Chondrocyte (in vitro differentiated cells): ENCODE results near the gene GXYLT2. TPM values are rescaled to one million over a fixed set of nuclear protein-coding genes. Genes with fewer than 3 reads are reported as not detected.

Experiments used
- DNase-seq: peaks from one replicate; pipeline ENCODE4 v3.0.0; 2021; ENCODE audit warnings: mixed read lengths, low spot score
- H3K27ac Mint-ChIP-seq: one replicate; pipeline ENCODE4 v1.8.0; 2021; ENCODE audit warnings: mild to moderate bottlenecking, moderate library complexity, mixed read lengths; ENCODE audit not compliant: unreplicated experiment
- H3K27me3 Mint-ChIP-seq: 2 replicates; pipeline ENCODE4 v1.8.0; 2021; ENCODE audit warnings: low read depth, mixed read lengths
- H3K36me3 Mint-ChIP-seq: 2 replicates; pipeline ENCODE4 v1.8.0; 2021; ENCODE audit warnings: low read depth, mixed read lengths
- H3K4me1 Mint-ChIP-seq: 2 replicates; pipeline ENCODE4 v1.8.0; 2021; ENCODE audit warnings: low read depth, mild to moderate bottlenecking, mixed read lengths
- H3K4me3 Mint-ChIP-seq: one replicate; pipeline ENCODE4 v1.8.0; 2021; ENCODE audit warnings: mild to moderate bottlenecking, moderate library complexity, mixed read lengths; ENCODE audit not compliant: unreplicated experiment
- H3K9me3 Mint-ChIP-seq: 2 replicates; pipeline ENCODE4 v1.8.0; 2021; ENCODE audit warnings: low read depth, mixed read lengths
- total RNA-seq: library from RNA; stranded (reverse); gene quantifications from 3 replicates; pipeline ENCODE4 v1.2.1, GENCODE V29; 2021
- TF ChIP-seq, protein P1 (sequence below): fragments of 200-600 bp; sonication (generic); IDR thresholded peaks from 2 replicates; pipeline ENCODE4 v1.5.0; 2021; ENCODE audit warnings: antibody characterized with exemption, mild to moderate bottlenecking, moderate library complexity

Gene GXYLT2
- total RNA-seq, 1 donor from 2014 or later: 99.3 TPM

DNA sequence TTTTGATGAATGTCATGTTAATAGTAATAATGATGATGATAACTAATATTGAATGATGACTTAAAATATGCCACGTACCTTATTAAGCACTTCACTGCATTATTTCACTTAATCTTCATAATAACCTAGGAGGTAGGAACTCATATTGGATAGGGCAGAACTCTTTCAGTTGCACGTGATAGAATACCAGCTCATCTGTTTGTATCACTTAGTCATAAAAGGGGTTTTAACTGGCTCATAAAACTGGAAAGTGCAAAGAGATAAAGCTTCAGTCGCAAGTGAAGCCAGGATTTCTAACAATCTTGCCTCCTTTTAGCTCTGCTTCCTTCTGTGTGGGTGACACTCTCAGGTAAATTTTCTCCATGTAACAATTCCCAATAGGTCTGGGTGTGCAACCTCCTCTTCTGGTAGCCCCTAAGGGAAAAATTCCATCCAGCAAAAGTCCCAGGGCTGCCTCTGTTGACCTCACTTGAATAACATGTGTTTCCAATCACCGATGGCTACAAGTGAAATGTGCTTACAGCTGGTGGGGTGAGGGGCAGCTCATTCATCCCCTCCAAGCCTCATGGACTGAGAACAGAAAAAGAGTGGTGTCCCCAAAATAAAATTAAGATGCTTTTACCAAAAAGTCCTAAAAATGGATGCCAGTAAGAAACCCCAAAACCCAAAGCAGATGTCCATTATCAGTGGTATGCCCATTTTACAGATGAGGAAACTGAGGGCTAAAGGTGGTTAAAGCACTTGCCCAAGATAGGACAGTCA lies 9.3 kb downstream of the GXYLT2 start:
- H3K27ac Mint-ChIP-seq: peak overlapping the region; percentile 18
- DNase-seq: no peak
- H3K4me3 Mint-ChIP-seq: no peak overlapping the region

DNA sequence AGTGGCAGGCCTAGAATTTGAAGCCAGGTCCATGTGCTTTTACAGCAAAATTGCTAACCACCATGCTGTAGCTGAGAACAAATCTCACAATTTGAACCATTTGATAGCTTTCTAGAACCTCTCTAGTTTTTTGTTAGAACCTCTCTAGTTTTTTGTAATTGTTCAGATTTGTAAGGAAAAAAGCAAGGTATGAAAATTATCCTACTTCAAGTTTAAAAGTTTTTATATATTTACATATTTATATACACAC lies 9.8 kb downstream of the GXYLT2 start:
- no peaks in the 10 kb centered on the region for H3K27me3 Mint-ChIP-seq
- peaks cover 2% of the 10 kb centered on the region for H3K9me3 Mint-ChIP-seq
- H3K36me3 Mint-ChIP-seq: peaks cover 9% of the 10 kb centered on the region
- H3K27ac Mint-ChIP-seq: no peak overlapping the region
- no peak overlapping the region for H3K4me3 Mint-ChIP-seq
- no peak for DNase-seq
- TF ChIP-seq, protein P1, sequence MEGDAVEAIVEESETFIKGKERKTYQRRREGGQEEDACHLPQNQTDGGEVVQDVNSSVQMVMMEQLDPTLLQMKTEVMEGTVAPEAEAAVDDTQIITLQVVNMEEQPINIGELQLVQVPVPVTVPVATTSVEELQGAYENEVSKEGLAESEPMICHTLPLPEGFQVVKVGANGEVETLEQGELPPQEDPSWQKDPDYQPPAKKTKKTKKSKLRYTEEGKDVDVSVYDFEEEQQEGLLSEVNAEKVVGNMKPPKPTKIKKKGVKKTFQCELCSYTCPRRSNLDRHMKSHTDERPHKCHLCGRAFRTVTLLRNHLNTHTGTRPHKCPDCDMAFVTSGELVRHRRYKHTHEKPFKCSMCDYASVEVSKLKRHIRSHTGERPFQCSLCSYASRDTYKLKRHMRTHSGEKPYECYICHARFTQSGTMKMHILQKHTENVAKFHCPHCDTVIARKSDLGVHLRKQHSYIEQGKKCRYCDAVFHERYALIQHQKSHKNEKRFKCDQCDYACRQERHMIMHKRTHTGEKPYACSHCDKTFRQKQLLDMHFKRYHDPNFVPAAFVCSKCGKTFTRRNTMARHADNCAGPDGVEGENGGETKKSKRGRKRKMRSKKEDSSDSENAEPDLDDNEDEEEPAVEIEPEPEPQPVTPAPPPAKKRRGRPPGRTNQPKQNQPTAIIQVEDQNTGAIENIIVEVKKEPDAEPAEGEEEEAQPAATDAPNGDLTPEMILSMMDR: no peak
- H3K4me1 Mint-ChIP-seq: peaks cover 34% of the 10 kb centered on the region

More for the DNA sequence above, 9.3 kb downstream of the GXYLT2 start:
- Mint-ChIP-seq H3K36me3 (peaks cover 9% of the 10 kb centered on the region), H3K9me3 (peaks cover 2% of the 10 kb centered on the region), H3K4me1 (peaks cover 39% of the 10 kb centered on the region), H3K27me3 (no peaks in the 10 kb centered on the region)
- TF ChIP-seq, protein P1: no peak

DNA sequence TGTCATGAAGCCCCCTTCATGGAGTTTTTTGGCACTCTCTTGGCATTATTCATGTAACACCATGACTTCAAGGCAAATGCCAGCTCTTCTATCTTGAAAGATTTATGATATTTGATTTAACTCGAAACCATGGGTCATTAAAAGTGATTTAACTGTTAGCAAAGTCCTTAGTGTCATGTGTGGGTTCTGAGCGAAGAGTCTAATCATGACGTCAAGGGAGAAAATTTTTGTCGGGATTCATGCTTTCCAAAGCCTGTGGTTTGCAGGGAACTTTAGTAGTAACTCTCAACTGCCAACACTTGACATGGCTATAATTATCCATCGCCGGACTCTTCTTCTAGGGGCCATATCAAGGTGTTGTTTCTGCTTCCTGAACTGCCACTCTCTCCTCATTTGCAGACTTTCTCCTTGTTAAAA lies 11.5 kb downstream of the GXYLT2 start:
- peaks cover 2% of the 10 kb centered on the region for H3K9me3 Mint-ChIP-seq
- H3K4me3 Mint-ChIP-seq: no peak overlapping the region
- no peaks in the 10 kb centered on the region for H3K27me3 Mint-ChIP-seq
- TF ChIP-seq, protein P1: no peak
- H3K4me1 Mint-ChIP-seq: peaks cover 38% of the 10 kb centered on the region
- DNase-seq: no peak
- H3K36me3 Mint-ChIP-seq: peaks cover 7% of the 10 kb centered on the region
- no peak overlapping the region for H3K27ac Mint-ChIP-seq

DNA sequence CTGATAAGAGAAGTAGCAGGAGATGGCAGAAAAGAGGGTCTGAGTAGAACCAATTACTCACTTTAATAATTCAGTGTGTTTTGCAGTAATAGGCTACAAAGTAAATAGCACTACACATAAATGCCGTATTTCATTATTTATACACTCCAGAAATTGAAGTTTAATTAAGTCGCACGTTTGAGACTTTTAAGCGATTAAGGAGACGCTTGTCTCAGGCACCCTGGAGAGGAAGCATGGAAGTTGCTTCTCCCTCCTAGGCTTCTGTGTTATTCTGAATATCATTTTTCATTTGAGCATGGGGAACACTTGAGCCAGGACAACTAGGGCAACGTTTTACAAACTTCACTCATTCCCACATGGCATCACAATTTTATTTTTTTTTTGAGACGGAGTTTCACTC lies 12.2 kb downstream of the GXYLT2 start:
- TF ChIP-seq, protein P1: no peak
- Mint-ChIP-seq H3K9me3 (peaks cover 2% of the 10 kb centered on the region), H3K27ac (no peak overlapping the region), H3K27me3 (no peaks in the 10 kb centered on the region), H3K4me3 (no peak overlapping the region), H3K36me3 (peaks cover 7% of the 10 kb centered on the region), H3K4me1 (peaks cover 40% of the 10 kb centered on the region)
- no peak for DNase-seq

DNA sequence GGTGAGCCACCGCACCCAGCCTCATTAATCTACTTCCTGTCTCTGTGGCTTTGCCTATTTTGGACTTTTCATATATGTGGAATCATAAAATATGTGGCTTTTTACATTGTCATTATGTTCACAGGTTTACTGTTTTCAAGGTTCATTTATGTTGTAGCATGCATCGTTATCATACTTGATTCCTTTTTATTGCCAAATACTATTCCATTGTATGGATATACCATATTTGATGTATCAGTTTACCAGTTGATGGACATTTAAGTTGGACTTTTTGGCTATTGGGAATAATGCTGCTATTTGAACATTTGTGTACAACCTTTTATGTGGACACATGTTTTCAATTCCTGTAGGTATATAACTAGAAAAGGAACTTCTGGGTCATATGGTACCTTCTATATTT lies 14.0 kb downstream of the GXYLT2 start:
- H3K4me3 Mint-ChIP-seq: no peak overlapping the region
- no peaks in the 10 kb centered on the region for H3K27me3 Mint-ChIP-seq
- DNase-seq: no peak
- H3K4me1 Mint-ChIP-seq: peaks cover 53% of the 10 kb centered on the region
- TF ChIP-seq, protein P1: no peak
- peaks cover 4% of the 10 kb centered on the region for H3K9me3 Mint-ChIP-seq
- peaks cover 4% of the 10 kb centered on the region for H3K36me3 Mint-ChIP-seq
- H3K27ac Mint-ChIP-seq: no peak overlapping the region
